CD14-positive monocyte (primary cell): ENCODE measurements around the gene EZH2. TPM values are rescaled to one million over a fixed set of nuclear protein-coding genes. Genes with fewer than 3 reads are reported as not detected.

Source experiments
- DNase-seq, 3 donors: peaks; one replicate each; pipeline ENCODE4 v3.0.0-alpha.2; 2011 to 2022
- H2AFZ ChIP-seq: 2 replicates; pipeline ENCODE4 v1.6.0; 2012; ENCODE audit warnings: mild to moderate bottlenecking, low read depth, low read length, inconsistent platforms; ENCODE audit not compliant: insufficient read depth, poor library complexity, severe bottlenecking
- H3K27ac ChIP-seq, 2 donors: 1 replicate in 1 of 2; 2 replicates in 1 of 2; pipeline ENCODE4 v1.5.1; 2012 to 2013; ENCODE audit warnings: low read length in 2 of 2, control low read depth in 1 of 2, inconsistent platforms in 1 of 2, low read depth in 1 of 2, mild to moderate bottlenecking in 1 of 2
- H3K27me3 ChIP-seq, 2 donors: one replicate each; pipeline versions ENCODE4 v1.6.0 to v1.6.1; 2011 to 2013; ENCODE audit warnings: low read length in 2 of 2; ENCODE audit not compliant: control insufficient read depth in 2 of 2, insufficient read depth in 2 of 2
- H3K36me3 ChIP-seq, 2 donors: replicated peaks in 1 of 2; 1 replicate in 1 of 2; 2 replicates in 1 of 2; pipeline versions ENCODE4 v1.5.1 to v1.6.1; 2012 to 2013; ENCODE audit warnings: low read length in 2 of 2, control low read depth in 1 of 2, inconsistent platforms in 1 of 2, mild to moderate bottlenecking in 1 of 2; ENCODE audit not compliant: insufficient read depth in 2 of 2, control insufficient read depth in 1 of 2
- H3K4me1 ChIP-seq, 2 donors: 1 replicate in 1 of 2; 2 replicates in 1 of 2; pipeline versions ENCODE4 v1.5.1 to v1.6.1; 2012 to 2013; ENCODE audit warnings: low read length in 2 of 2, control low read depth in 1 of 2, inconsistent platforms in 1 of 2, mild to moderate bottlenecking in 1 of 2, moderate library complexity in 1 of 2; ENCODE audit not compliant: insufficient read depth in 2 of 2, control insufficient read depth in 1 of 2
- H3K4me2 ChIP-seq: replicated peaks from 2 replicates; pipeline ENCODE3; 2012; ENCODE audit warnings: low read length, moderate library complexity, mild to moderate bottlenecking; ENCODE audit not compliant: poor library complexity, severe bottlenecking; ENCODE audit errors: extremely low read depth
- H3K4me3 ChIP-seq, 3 experiments: fragments of 200-600 bp in 1 of 3; sonication (generic) in 1 of 3; replicated peaks in 1 of 3; 1 replicate in 2 of 3; 2 replicates in 1 of 3; pipeline ENCODE4 v1.5.1; 2011 to 2013; ENCODE audit warnings: low read length in 3 of 3, mild to moderate bottlenecking in 3 of 3, control low read depth in 2 of 3, low read depth in 2 of 3, inconsistent platforms in 1 of 3, moderate library complexity in 1 of 3
- H3K79me2 ChIP-seq: 2 replicates; pipeline ENCODE4 v1.6.0; 2012; ENCODE audit warnings: mild to moderate bottlenecking, control low read depth, inconsistent platforms, low read length, moderate library complexity; ENCODE audit not compliant: insufficient read depth
- H3K9ac ChIP-seq: 2 replicates; pipeline ENCODE4 v1.6.0; 2017; ENCODE audit warnings: low read length, mild to moderate bottlenecking; ENCODE audit not compliant: insufficient read depth, poor library complexity, severe bottlenecking
- H3K9me3 ChIP-seq, 2 donors: replicated peaks in 1 of 2; 1 replicate in 1 of 2; 2 replicates in 1 of 2; pipeline versions ENCODE4 v1.5.1 to v1.6.1; 2012 to 2013; ENCODE audit warnings: low read length in 2 of 2, control low read depth in 1 of 2; ENCODE audit not compliant: control insufficient read depth in 1 of 2, insufficient read depth in 1 of 2
- H4K20me1 ChIP-seq: 2 replicates; pipeline ENCODE4 v1.6.0; 2012; ENCODE audit warnings: mild to moderate bottlenecking, low read length, control low read depth, moderate library complexity; ENCODE audit not compliant: insufficient read depth
- H3K27ac Mint-ChIP-seq, 7 donors: one replicate each; pipeline ENCODE4 v1.8.0; 2020; ENCODE audit warnings: mild to moderate bottlenecking in 7 of 7, mixed read lengths in 7 of 7, moderate library complexity in 6 of 7, inconsistent platforms in 2 of 7
- H3K27me3 Mint-ChIP-seq, 3 donors: one replicate each; pipeline ENCODE4 v1.8.0; 2021 to 2022; ENCODE audit warnings: low read depth in 3 of 3, mild to moderate bottlenecking in 3 of 3, mixed read lengths in 3 of 3, moderate library complexity in 3 of 3, inconsistent platforms in 1 of 3
- H3K36me3 Mint-ChIP-seq, 2 donors: one replicate each; pipeline ENCODE4 v1.8.0; 2020; ENCODE audit warnings: mixed read lengths in 2 of 2, inconsistent platforms in 1 of 2, mild to moderate bottlenecking in 1 of 2
- H3K4me1 Mint-ChIP-seq: one replicate; pipeline ENCODE4 v1.8.0; 2020; ENCODE audit warnings: mild to moderate bottlenecking, mixed read lengths
- H3K4me3 Mint-ChIP-seq, 2 donors: one replicate each; pipeline ENCODE4 v1.8.0; 2020; ENCODE audit warnings: mild to moderate bottlenecking in 2 of 2, mixed read lengths in 2 of 2, moderate library complexity in 1 of 2
- H3K9me3 Mint-ChIP-seq, 7 donors: one replicate each; pipeline ENCODE4 v1.8.0; 2020 to 2022; ENCODE audit warnings: mixed read lengths in 7 of 7, mild to moderate bottlenecking in 6 of 7, moderate library complexity in 6 of 7, inconsistent platforms in 2 of 7
- WGBS: methylation state at CpG from one replicate; pipeline ENCODE4 v1.1.5; 2013; ENCODE audit warnings: missing lambda C conversion rate; ENCODE audit not compliant: insufficient coverage; 5-methylcytosine and 5-hydroxymethylcytosine counted together
- intact Hi-C, 2 donors: fragments of 100-400 bp; cut with micrococcal nuclease; formaldehyde crosslinking; loops; one replicate each; pipeline versions ENCODE4 v1.15.0 to v1.15.1; 2023
- polyA plus RNA-seq, 3 donors: library from polyadenylated mRNA; depleted of rRNA in 1 of 3; unstranded in 2 of 3; stranded (reverse) in 1 of 3; fragments of 300-500 nt in 2 of 3; fragments of >200 nt in 1 of 3; fragmentation: Illumina TruSeq in 2 of 3; gene quantifications; 1 replicate in 2 of 3; 2 replicates in 1 of 3; pipeline ENCODE4 v1.2.3, GENCODE V29; 2012 to 2021
- TF ChIP-seq, protein P1 (sequence below): fragments of 200-600 bp; IDR thresholded peaks from one replicate; pipeline ENCODE4 v1.8.0; 2022; ENCODE audit warnings: antibody characterized with exemption, mild to moderate bottlenecking

The EZH2 gene
- polyA plus RNA-seq, 3 donors: 1.3 to 6.1 (median 1.6) TPM

DNA sequence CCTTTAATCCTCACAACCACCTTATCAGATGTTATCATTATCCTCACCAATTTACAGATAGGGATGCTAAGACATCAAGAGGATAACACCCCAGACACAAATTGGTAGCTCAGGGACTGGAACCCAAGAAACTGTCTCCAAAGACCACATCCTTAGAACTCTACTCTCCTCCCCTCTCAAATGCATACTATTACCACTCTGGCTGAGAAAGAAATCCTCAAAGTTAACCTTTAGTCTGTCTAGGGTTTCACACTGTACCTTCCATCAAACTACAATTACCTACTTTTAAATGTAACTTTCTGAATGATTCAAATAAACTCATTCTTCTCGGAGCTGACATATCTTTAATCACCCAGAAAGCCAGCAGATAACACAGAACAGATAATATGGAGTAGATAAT is 6.6 kb downstream of the EZH2 start:
- TF ChIP-seq, protein P1, sequence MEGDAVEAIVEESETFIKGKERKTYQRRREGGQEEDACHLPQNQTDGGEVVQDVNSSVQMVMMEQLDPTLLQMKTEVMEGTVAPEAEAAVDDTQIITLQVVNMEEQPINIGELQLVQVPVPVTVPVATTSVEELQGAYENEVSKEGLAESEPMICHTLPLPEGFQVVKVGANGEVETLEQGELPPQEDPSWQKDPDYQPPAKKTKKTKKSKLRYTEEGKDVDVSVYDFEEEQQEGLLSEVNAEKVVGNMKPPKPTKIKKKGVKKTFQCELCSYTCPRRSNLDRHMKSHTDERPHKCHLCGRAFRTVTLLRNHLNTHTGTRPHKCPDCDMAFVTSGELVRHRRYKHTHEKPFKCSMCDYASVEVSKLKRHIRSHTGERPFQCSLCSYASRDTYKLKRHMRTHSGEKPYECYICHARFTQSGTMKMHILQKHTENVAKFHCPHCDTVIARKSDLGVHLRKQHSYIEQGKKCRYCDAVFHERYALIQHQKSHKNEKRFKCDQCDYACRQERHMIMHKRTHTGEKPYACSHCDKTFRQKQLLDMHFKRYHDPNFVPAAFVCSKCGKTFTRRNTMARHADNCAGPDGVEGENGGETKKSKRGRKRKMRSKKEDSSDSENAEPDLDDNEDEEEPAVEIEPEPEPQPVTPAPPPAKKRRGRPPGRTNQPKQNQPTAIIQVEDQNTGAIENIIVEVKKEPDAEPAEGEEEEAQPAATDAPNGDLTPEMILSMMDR: no peak
- H3K4me3 ChIP-seq: no peak overlapping the region
- H3K4me1 Mint-ChIP-seq: peaks cover 35% of the 10 kb centered on the region
- H3K27me3 Mint-ChIP-seq: peaks cover 0 to 2% (median 0%) of the 10 kb centered on the region in 3 donors
- WGBS: no CpG with 5 or more reads among the region's 1 CpG
- intact Hi-C loops: no loop called here
- DNase-seq: no peak
- H3K36me3 ChIP-seq: no peaks in the 10 kb centered on the region
- no peaks in the 10 kb centered on the region for H4K20me1 ChIP-seq
- H3K36me3 Mint-ChIP-seq: no peaks in the 10 kb centered on the region
- peak overlapping the region in 1 of 7 donors; percentile 10 for H3K27ac Mint-ChIP-seq
- no peak overlapping the region for H3K4me3 Mint-ChIP-seq
- H3K79me2 ChIP-seq: peaks cover 100% of the 10 kb centered on the region
- H3K27ac ChIP-seq: peak overlapping the region in 1 of 2 donors; percentile 21
- H3K9ac ChIP-seq: no peak overlapping the region
- H3K9me3 ChIP-seq: no peaks in the 10 kb centered on the region
- no peaks in the 10 kb centered on the region for H3K27me3 ChIP-seq
- H3K4me2 ChIP-seq: no peak overlapping the region
- peaks cover 6 to 14% of the 10 kb centered on the region in 2 donors for H3K4me1 ChIP-seq
- no peaks in the 10 kb centered on the region for H3K9me3 Mint-ChIP-seq
- H2AFZ ChIP-seq: no peak overlapping the region

- Mint-ChIP-seq H3K36me3 (peaks cover 7 to 8% of the 10 kb centered on the region in 2 donors), H3K27ac (no peak overlapping the region), H3K9me3 (peaks cover 6 to 15% (median 11%) of the 10 kb centered on the region in 7 donors), H3K4me1 (peaks cover 26% of the 10 kb centered on the region), H3K4me3 (no peak overlapping the region), H3K27me3 (no peaks in the 10 kb centered on the region)
- Histone ChIP-seq H3K4me3 (peak overlapping the region in 1 of 3 experiments; percentile 8), H3K9ac (no peak overlapping the region), H3K9me3 (peaks cover 9% of the 10 kb centered on the region in 2 donors), H4K20me1 (no peaks in the 10 kb centered on the region), H2AFZ (no peak overlapping the region), H3K27ac (peak overlapping the region in 1 of 2 donors; percentile 48), H3K79me2 (peaks cover 100% of the 10 kb centered on the region), H3K36me3 (no peaks in the 10 kb centered on the region), H3K4me1 (peaks cover 10 to 13% of the 10 kb centered on the region in 2 donors), H3K4me2 (peak overlapping the region; percentile 44), H3K27me3 (no peaks in the 10 kb centered on the region)
- intact Hi-C loops: no loop called here
- TF ChIP-seq, protein P1: no peak
- DNase-seq: peak in 2 of 3 donors; percentile 13 to 14
These were observed 11.9 kb downstream of the EZH2 start for GRCh38 chr7:148872188-148872587.
